Fibroblast of the conjunctiva (primary cell): ENCODE measurements around the gene FLYWCH2.
"Not testable (repeated sequence)": the region's sequence is repeated elsewhere in the genome, so short reads cannot be mapped to it uniquely, and the experiment has no call there.

Experiments used
- DNase-seq: peaks from one replicate; pipeline ENCODE4 v3.0.0-alpha.2; 2010; ENCODE audit warnings: low read depth

Gene FLYWCH2

GRCh38 chr16:2943716-2944115, 60.7 kb downstream of the FLYWCH2 start:
- DNase-seq: not testable (repeated sequence)

GRCh38 chr16:2946649-2947048, 63.6 kb downstream of the FLYWCH2 start:
- DNase-seq: no peak
